Astrocyte of the cerebellum (primary cell): ENCODE measurements around the gene CCDC57.

Experiments
- DNase-seq: peaks from one replicate; pipeline ENCODE4 v3.0.0-alpha.2; 2011; ENCODE audit warnings: low read depth
- H3K4me3 ChIP-seq: 2 replicates; pipeline ENCODE4 v1.5.1; 2011; ENCODE audit warnings: mild to moderate bottlenecking, low read depth, low read length, moderate library complexity
- CTCF ChIP-seq: IDR thresholded peaks from 2 replicates; pipeline ENCODE4 v1.5.1; 2012; ENCODE audit warnings: low read length, low read depth, moderate library complexity, mild to moderate bottlenecking; ENCODE audit errors: missing control alignments
- in situ Hi-C: cut with HindIII; loops from 2 replicates; pipeline ENCODE4 v1.10.0; 2017; ENCODE audit warnings: low sequenced_read_pairs

Gene CCDC57

GRCh38 chr17:82105417-82105881 lies 107.2 kb downstream of the CCDC57 start:
- no peak for DNase-seq
- no peak for TF ChIP-seq CTCF
- no peak overlapping the region for H3K4me3 ChIP-seq
- in situ Hi-C loops: no loop called here

DNA sequence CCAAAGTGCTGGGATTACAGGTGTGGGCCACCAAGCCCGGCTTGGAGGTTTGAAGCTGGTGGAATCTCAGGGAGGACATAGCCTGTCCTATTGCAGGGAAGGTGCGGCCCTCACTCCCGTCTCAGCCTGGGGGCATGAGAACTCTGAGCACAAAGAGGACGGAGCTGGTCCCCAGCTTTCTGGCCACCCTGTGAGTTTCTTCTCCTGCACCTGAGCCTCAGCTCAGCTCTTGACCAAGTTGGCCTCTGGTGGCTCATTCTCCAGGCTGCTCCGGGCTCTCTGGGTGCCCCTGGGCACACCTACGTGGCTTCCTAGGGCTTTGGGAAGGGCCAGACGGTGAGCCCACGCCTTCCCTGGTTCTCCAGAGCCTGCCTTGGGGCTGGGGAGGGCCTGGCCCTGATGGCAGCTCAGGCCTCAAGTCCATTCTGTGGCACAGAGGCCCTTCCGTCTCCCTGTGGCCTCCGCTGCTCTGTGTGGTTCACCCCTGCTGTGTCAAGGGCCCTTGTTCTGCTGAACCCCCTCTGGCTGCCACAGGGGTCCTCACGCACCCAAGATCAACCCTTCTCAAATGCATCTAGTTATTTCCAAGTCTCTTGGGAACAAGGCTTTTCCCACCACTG lies 107.7 kb downstream of the CCDC57 start:
- DNase-seq: no peak
- H3K4me3 ChIP-seq: no peak overlapping the region
- TF ChIP-seq CTCF: no peak
- in situ Hi-C loops: no loop called here

DNA sequence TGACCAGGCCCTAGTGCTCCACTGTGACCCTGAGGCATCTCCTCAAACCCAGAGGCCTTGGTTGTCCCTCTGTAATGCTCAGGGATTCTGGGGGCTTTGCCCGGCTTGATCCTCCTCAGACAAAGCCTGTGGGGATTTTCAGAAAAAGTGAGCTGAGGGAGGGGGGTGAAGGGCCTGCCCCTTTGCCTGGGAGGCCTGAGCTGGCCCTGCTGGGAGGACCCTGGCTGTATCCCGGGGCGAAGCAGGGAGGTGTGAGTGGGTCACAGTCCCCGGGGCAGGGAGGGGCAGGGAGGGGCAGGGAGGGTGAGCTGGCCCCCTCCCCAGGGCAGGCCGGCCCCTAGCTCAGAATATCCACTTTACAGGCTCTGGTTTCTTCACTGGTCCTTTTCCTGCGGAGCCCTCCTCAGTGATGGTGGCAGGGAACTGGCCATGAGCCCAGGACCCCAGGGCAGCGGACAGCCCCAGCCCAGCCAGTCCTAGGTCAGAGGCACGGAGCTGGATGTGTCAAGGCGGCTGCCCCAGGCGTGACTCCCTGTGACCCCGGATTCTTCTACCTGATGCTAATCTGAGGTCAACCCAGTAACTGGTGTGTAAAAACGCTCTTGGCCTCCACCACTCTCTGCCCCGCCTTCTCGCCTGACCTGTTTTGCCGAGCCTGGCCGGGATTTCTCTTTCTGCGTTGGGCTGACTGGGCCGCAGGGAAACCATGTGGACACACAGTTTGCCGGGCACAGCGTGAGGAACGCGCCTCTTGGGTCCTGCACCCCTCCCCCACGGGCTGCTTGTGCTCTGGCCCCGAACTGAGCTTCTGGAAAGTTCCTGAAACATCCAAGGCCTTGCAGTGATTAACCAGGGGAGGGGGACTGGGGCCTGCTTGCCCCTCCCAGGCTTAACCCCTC lies 108.8 kb downstream of the CCDC57 start:
- no peak for DNase-seq
- H3K4me3 ChIP-seq: no peak overlapping the region
- in situ Hi-C loops: no loop called here
- no peak for TF ChIP-seq CTCF

- in situ Hi-C loops: no loop called here
- H3K4me3 ChIP-seq: no peak overlapping the region
- no peak for TF ChIP-seq CTCF
- no peak for DNase-seq
Observed at GRCh38 chr17:82101767-82102679, 110.6 kb downstream of the CCDC57 start.

DNA sequence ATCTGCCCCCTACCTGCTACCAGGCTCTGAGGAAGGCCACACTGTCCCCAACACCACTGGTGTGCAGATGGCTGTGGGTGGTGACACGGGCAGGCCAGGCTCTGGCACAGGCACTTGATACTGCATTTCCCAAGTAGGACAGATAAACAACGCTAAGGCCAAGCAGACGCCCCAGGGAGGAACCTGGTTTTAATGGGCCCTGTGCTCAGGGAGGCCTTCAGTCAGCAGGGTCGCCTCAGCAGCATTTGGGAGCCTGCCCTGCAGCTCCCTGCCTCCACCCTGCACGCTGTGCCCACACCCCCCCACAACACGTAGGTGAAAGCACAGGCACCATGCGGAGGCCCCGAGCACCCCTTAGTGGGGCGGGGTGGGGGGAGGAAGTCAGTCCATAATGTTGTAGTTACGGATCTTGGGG lies 111.3 kb downstream of the CCDC57 start:
- in situ Hi-C loops: no loop called here
- no peak overlapping the region for H3K4me3 ChIP-seq
- no peak for DNase-seq
- TF ChIP-seq CTCF: no peak
